ENCODE measurements around the gene PLEKHM2.

DNA sequence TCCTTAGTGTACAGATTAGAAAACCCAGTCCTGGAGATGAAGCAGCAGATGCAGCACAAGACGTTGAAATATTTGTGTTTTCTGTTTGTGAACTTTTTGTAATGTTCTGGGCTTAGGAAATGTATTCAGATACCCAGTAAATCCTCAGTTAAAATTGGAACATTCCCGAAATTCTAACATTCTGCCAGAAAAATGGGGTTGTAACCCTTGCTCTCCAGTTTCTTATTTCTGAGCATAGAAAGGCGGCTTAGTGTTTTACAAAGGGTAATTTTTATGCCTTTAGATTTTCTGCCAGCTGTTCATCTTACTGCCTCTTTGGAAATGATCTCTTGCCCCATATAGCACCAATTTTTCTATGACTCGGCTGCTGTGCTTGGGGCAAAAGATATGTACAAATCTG is 46.3 kb upstream of the PLEKHM2 start:
- TF ChIP-seq EZH2 (IDR thresholded peaks at IDR 0.05; ENCODE audit: low read depth, low read length, severe bottlenecking) (no peak), RAD21 (IDR thresholded peaks at IDR 0.05 in 1 of 2, conservative IDR thresholded peaks at IDR 0.05 in 1 of 2; ENCODE audit: low read depth in 2 of 2, low read length in 2 of 2) (no peak), RFX5 (IDR thresholded peaks at IDR 0.05; ENCODE audit: borderline replicate concordance, low read depth, low read length) (no peak), TCF12 (IDR thresholded peaks at IDR 0.05; ENCODE audit: low read depth, low read length) (no peak), CBX5 (IDR thresholded peaks at IDR 0.05; ENCODE audit: low read depth, low read length) (no peak), FOSL1 (IDR thresholded peaks at IDR 0.05; ENCODE audit: insufficient read depth, low read depth, low read length) (no peak), CHD2 (IDR thresholded peaks at IDR 0.05; ENCODE audit: low read length) (no peak), NANOG (IDR thresholded peaks at IDR 0.05; ENCODE audit: insufficient read depth, low read depth, low read length, poor library complexity, severe bottlenecking) (no peak)
- TF ChIP-seq, protein P1, sequence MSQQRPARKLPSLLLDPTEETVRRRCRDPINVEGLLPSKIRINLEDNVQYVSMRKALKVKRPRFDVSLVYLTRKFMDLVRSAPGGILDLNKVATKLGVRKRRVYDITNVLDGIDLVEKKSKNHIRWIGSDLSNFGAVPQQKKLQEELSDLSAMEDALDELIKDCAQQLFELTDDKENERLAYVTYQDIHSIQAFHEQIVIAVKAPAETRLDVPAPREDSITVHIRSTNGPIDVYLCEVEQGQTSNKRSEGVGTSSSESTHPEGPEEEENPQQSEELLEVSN (IDR thresholded peaks at IDR 0.05), result no peak
- TF ChIP-seq, protein P2, sequence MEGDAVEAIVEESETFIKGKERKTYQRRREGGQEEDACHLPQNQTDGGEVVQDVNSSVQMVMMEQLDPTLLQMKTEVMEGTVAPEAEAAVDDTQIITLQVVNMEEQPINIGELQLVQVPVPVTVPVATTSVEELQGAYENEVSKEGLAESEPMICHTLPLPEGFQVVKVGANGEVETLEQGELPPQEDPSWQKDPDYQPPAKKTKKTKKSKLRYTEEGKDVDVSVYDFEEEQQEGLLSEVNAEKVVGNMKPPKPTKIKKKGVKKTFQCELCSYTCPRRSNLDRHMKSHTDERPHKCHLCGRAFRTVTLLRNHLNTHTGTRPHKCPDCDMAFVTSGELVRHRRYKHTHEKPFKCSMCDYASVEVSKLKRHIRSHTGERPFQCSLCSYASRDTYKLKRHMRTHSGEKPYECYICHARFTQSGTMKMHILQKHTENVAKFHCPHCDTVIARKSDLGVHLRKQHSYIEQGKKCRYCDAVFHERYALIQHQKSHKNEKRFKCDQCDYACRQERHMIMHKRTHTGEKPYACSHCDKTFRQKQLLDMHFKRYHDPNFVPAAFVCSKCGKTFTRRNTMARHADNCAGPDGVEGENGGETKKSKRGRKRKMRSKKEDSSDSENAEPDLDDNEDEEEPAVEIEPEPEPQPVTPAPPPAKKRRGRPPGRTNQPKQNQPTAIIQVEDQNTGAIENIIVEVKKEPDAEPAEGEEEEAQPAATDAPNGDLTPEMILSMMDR (IDR thresholded peaks at IDR 0.05; ENCODE audit: control extremely low read depth in 1 of 3, insufficient read depth in 1 of 3, low read depth in 1 of 3, low read length in 3 of 3), result no peak
- TF ChIP-seq, protein P3, sequence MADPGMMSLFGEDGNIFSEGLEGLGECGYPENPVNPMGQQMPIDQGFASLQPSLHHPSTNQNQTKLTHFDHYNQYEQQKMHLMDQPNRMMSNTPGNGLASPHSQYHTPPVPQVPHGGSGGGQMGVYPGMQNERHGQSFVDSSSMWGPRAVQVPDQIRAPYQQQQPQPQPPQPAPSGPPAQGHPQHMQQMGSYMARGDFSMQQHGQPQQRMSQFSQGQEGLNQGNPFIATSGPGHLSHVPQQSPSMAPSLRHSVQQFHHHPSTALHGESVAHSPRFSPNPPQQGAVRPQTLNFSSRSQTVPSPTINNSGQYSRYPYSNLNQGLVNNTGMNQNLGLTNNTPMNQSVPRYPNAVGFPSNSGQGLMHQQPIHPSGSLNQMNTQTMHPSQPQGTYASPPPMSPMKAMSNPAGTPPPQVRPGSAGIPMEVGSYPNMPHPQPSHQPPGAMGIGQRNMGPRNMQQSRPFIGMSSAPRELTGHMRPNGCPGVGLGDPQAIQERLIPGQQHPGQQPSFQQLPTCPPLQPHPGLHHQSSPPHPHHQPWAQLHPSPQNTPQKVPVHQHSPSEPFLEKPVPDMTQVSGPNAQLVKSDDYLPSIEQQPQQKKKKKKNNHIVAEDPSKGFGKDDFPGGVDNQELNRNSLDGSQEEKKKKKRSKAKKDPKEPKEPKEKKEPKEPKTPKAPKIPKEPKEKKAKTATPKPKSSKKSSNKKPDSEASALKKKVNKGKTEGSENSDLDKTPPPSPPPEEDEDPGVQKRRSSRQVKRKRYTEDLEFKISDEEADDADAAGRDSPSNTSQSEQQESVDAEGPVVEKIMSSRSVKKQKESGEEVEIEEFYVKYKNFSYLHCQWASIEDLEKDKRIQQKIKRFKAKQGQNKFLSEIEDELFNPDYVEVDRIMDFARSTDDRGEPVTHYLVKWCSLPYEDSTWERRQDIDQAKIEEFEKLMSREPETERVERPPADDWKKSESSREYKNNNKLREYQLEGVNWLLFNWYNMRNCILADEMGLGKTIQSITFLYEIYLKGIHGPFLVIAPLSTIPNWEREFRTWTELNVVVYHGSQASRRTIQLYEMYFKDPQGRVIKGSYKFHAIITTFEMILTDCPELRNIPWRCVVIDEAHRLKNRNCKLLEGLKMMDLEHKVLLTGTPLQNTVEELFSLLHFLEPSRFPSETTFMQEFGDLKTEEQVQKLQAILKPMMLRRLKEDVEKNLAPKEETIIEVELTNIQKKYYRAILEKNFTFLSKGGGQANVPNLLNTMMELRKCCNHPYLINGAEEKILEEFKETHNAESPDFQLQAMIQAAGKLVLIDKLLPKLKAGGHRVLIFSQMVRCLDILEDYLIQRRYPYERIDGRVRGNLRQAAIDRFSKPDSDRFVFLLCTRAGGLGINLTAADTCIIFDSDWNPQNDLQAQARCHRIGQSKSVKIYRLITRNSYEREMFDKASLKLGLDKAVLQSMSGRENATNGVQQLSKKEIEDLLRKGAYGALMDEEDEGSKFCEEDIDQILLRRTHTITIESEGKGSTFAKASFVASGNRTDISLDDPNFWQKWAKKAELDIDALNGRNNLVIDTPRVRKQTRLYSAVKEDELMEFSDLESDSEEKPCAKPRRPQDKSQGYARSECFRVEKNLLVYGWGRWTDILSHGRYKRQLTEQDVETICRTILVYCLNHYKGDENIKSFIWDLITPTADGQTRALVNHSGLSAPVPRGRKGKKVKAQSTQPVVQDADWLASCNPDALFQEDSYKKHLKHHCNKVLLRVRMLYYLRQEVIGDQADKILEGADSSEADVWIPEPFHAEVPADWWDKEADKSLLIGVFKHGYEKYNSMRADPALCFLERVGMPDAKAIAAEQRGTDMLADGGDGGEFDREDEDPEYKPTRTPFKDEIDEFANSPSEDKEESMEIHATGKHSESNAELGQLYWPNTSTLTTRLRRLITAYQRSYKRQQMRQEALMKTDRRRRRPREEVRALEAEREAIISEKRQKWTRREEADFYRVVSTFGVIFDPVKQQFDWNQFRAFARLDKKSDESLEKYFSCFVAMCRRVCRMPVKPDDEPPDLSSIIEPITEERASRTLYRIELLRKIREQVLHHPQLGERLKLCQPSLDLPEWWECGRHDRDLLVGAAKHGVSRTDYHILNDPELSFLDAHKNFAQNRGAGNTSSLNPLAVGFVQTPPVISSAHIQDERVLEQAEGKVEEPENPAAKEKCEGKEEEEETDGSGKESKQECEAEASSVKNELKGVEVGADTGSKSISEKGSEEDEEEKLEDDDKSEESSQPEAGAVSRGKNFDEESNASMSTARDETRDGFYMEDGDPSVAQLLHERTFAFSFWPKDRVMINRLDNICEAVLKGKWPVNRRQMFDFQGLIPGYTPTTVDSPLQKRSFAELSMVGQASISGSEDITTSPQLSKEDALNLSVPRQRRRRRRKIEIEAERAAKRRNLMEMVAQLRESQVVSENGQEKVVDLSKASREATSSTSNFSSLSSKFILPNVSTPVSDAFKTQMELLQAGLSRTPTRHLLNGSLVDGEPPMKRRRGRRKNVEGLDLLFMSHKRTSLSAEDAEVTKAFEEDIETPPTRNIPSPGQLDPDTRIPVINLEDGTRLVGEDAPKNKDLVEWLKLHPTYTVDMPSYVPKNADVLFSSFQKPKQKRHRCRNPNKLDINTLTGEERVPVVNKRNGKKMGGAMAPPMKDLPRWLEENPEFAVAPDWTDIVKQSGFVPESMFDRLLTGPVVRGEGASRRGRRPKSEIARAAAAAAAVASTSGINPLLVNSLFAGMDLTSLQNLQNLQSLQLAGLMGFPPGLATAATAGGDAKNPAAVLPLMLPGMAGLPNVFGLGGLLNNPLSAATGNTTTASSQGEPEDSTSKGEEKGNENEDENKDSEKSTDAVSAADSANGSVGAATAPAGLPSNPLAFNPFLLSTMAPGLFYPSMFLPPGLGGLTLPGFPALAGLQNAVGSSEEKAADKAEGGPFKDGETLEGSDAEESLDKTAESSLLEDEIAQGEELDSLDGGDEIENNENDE (IDR thresholded peaks at IDR 0.05; ENCODE audit: insufficient replicate concordance, low read length), result no peak

Measured in H1 (cell line).